HG02763 (cell line): ENCODE measurements around the gene FITM2.
"Not testable (repeated sequence)": the region's sequence is repeated elsewhere in the genome, so short reads cannot be mapped to it uniquely, and the experiment has no call there.

Experiments used
- ATAC-seq: cut with Tn5 transposase; IDR thresholded peaks from one replicate; pipeline ENCODE4 v1.9.1; 2021; ENCODE audit warnings: mild to moderate bottlenecking, moderate library complexity; ENCODE audit not compliant: unreplicated experiment

Gene FITM2

GRCh38 chr20:44334306-44334705 is 23.3 kb upstream of the FITM2 start:
- ATAC-seq, result no peak

GRCh38 chr20:44331201-44331600 is 20.2 kb upstream of the FITM2 start:
- ATAC-seq, result no peak

GRCh38 chr20:44328428-44328827 is 17.4 kb upstream of the FITM2 start:
- no peak for ATAC-seq

- not testable (repeated sequence) for ATAC-seq
Observed at GRCh38 chr20:44327748-44328147, 16.7 kb upstream of the FITM2 start.

- no peak for ATAC-seq
Observed at GRCh38 chr20:44326391-44327159, 15.6 kb upstream of the FITM2 start.

GRCh38 chr20:44324343-44324742 is 13.3 kb upstream of the FITM2 start:
- no peak for ATAC-seq

GRCh38 chr20:44319839-44320422 is 8.9 kb upstream of the FITM2 start:
- no peak for ATAC-seq

GRCh38 chr20:44314870-44315269 is 3.9 kb upstream of the FITM2 start:
- ATAC-seq, result no peak

- ATAC-seq, result no peak
Observed at GRCh38 chr20:44309763-44310663, 989 bp downstream of the FITM2 start.

GRCh38 chr20:44306927-44307326 is 4.1 kb downstream of the FITM2 start:
- ATAC-seq, result no peak

GRCh38 chr20:44304383-44304782 is 6.6 kb downstream of the FITM2 start:
- ATAC-seq, result no peak

- no peak for ATAC-seq
Observed at GRCh38 chr20:44302736-44303135, 8.3 kb downstream of the FITM2 start.

GRCh38 chr20:44302026-44302669 is 8.9 kb downstream of the FITM2 start:
- ATAC-seq, result no peak

- no peak for ATAC-seq
Observed at GRCh38 chr20:44301285-44301684, 9.7 kb downstream of the FITM2 start.

- not testable (repeated sequence) for ATAC-seq
Observed at GRCh38 chr20:44299011-44299535, 11.9 kb downstream of the FITM2 start.

- ATAC-seq, result no peak
Observed at GRCh38 chr20:44297721-44298120, 13.3 kb downstream of the FITM2 start.

GRCh38 chr20:44296011-44296410 is 15.0 kb downstream of the FITM2 start:
- no peak for ATAC-seq

GRCh38 chr20:44291754-44292153 is 19.2 kb downstream of the FITM2 start:
- ATAC-seq, result no peak

- no peak for ATAC-seq
Observed at GRCh38 chr20:44288252-44288651, 22.8 kb downstream of the FITM2 start.

GRCh38 chr20:44287272-44288097 is 23.5 kb downstream of the FITM2 start:
- no peak for ATAC-seq
